Glutamatergic neuron (in vitro differentiated cells): ENCODE data around the gene BUD31. TPM values are rescaled to one million over a fixed set of nuclear protein-coding genes. Genes with fewer than 3 reads are reported as not detected.

Experiments
- DNase-seq: peaks from one replicate; pipeline ENCODE4 v3.0.0; 2022
- H3K27ac Mint-ChIP-seq: one replicate; pipeline ENCODE4 v1.8.0; 2020; ENCODE audit warnings: mild to moderate bottlenecking, mixed read lengths, inconsistent platforms; ENCODE audit not compliant: unreplicated experiment
- H3K27me3 Mint-ChIP-seq: one replicate; pipeline ENCODE4 v1.8.0; 2020; ENCODE audit warnings: mild to moderate bottlenecking, moderate library complexity, mixed read lengths, inconsistent platforms; ENCODE audit not compliant: unreplicated experiment
- H3K36me3 Mint-ChIP-seq: one replicate; pipeline ENCODE4 v1.8.0; 2020; ENCODE audit warnings: mild to moderate bottlenecking, mixed read lengths, inconsistent platforms; ENCODE audit not compliant: unreplicated experiment
- H3K4me1 Mint-ChIP-seq: one replicate; pipeline ENCODE4 v1.8.0; 2020; ENCODE audit warnings: mild to moderate bottlenecking, low read depth, mixed read lengths, inconsistent platforms; ENCODE audit not compliant: unreplicated experiment
- H3K4me3 Mint-ChIP-seq: one replicate; pipeline ENCODE4 v1.8.0; 2020; ENCODE audit warnings: mild to moderate bottlenecking, mixed read lengths, inconsistent platforms; ENCODE audit not compliant: unreplicated experiment
- H3K9me3 Mint-ChIP-seq: one replicate; pipeline ENCODE4 v1.8.0; 2020; ENCODE audit warnings: mild to moderate bottlenecking, moderate library complexity, mixed read lengths, inconsistent platforms; ENCODE audit not compliant: unreplicated experiment
- total RNA-seq: library from RNA; stranded (reverse); fragmentation: NEBNext Ultra II Directional; extraction: Animal tissue kit (Norgen Biotek cat#: 25700); gene quantifications from one replicate; pipeline ENCODE4 v1.2.1, GENCODE V29; 2021; ENCODE audit not compliant: unreplicated experiment
- TF ChIP-seq, protein P1 (sequence below): fragments of 200-600 bp; sonication (generic); IDR thresholded peaks from one replicate; pipeline ENCODE4 v1.5.0; 2021; ENCODE audit not compliant: partially characterized antibody, unreplicated experiment

Gene BUD31
- total RNA-seq, 1 donor from 2014 or later, result 73.9 TPM

- Mint-ChIP-seq H3K4me3 (no peak overlapping the region), H3K27ac (no peak overlapping the region), H3K9me3 (peaks cover 4% of the 10 kb centered on the region), H3K36me3 (no peaks in the 10 kb centered on the region), H3K27me3 (peaks cover 3% of the 10 kb centered on the region), H3K4me1 (no peaks in the 10 kb centered on the region)
- TF ChIP-seq, protein P1, sequence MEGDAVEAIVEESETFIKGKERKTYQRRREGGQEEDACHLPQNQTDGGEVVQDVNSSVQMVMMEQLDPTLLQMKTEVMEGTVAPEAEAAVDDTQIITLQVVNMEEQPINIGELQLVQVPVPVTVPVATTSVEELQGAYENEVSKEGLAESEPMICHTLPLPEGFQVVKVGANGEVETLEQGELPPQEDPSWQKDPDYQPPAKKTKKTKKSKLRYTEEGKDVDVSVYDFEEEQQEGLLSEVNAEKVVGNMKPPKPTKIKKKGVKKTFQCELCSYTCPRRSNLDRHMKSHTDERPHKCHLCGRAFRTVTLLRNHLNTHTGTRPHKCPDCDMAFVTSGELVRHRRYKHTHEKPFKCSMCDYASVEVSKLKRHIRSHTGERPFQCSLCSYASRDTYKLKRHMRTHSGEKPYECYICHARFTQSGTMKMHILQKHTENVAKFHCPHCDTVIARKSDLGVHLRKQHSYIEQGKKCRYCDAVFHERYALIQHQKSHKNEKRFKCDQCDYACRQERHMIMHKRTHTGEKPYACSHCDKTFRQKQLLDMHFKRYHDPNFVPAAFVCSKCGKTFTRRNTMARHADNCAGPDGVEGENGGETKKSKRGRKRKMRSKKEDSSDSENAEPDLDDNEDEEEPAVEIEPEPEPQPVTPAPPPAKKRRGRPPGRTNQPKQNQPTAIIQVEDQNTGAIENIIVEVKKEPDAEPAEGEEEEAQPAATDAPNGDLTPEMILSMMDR, result no peak
- no peak for DNase-seq
These were observed 27.1 kb upstream of the BUD31 start for GRCh38 chr7:99381664-99382075.

DNA sequence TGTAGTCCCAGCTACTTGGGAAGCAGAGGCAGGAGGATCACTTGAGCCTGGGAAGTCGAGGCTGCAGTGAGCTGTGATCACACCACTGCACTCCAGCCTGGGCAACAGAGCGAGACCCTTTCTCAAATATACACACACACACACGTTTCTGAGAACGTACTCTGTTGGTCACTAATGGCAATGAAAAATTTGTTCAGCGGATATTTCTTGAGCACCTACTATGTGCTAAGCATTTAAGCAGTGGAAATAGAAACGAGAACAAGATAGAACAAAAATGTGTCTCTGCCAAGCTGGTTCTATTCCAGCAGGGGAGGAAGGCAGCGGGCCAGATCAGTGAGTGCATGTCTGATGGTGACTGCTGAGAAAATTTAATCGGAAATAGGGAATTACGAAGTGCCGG is 25.6 kb upstream of the BUD31 start:
- DNase-seq, result no peak
- Mint-ChIP-seq H3K27me3 (peaks cover 3% of the 10 kb centered on the region), H3K4me3 (no peak overlapping the region), H3K4me1 (no peaks in the 10 kb centered on the region), H3K27ac (no peak overlapping the region), H3K36me3 (no peaks in the 10 kb centered on the region), H3K9me3 (peaks cover 4% of the 10 kb centered on the region)
- TF ChIP-seq, protein P1, result no peak

GRCh38 chr7:99383791-99384370 is 24.9 kb upstream of the BUD31 start:
- H3K27ac Mint-ChIP-seq, result no peak overlapping the region
- H3K27me3 Mint-ChIP-seq, result peaks cover 3% of the 10 kb centered on the region

GRCh38 chr7:99384523-99384922 is 24.2 kb upstream of the BUD31 start:
- no peak overlapping the region for H3K4me3 Mint-ChIP-seq
- TF ChIP-seq, protein P1, result no peak
- H3K27me3 Mint-ChIP-seq, result peaks cover 3% of the 10 kb centered on the region
- no peaks in the 10 kb centered on the region for H3K36me3 Mint-ChIP-seq
- peaks cover 4% of the 10 kb centered on the region for H3K9me3 Mint-ChIP-seq
- H3K27ac Mint-ChIP-seq, result no peak overlapping the region
- DNase-seq, result no peak
- H3K4me1 Mint-ChIP-seq, result no peaks in the 10 kb centered on the region

More at GRCh38 chr7:99383791-99384370, 24.9 kb upstream of the BUD31 start:
- H3K9me3 Mint-ChIP-seq, result peaks cover 4% of the 10 kb centered on the region
- no peak for DNase-seq
- no peaks in the 10 kb centered on the region for H3K4me1 Mint-ChIP-seq
- TF ChIP-seq, protein P1, result no peak
- no peaks in the 10 kb centered on the region for H3K36me3 Mint-ChIP-seq
- no peak overlapping the region for H3K4me3 Mint-ChIP-seq

GRCh38 chr7:99385564-99385963 is 23.2 kb upstream of the BUD31 start:
- Mint-ChIP-seq H3K27ac (no peak overlapping the region), H3K4me3 (no peak overlapping the region), H3K4me1 (no peaks in the 10 kb centered on the region), H3K27me3 (peaks cover 3% of the 10 kb centered on the region), H3K9me3 (peaks cover 4% of the 10 kb centered on the region), H3K36me3 (no peaks in the 10 kb centered on the region)
- TF ChIP-seq, protein P1, result no peak
- no peak for DNase-seq
